ENCODE results near the gene EVC.

EVC gene

GRCh38 chr4:5789141-5789540, 78.1 kb downstream of the EVC start:
- Histone ChIP-seq H3K9me3 (ENCODE audit: control insufficient read depth in 5 of 5, low read length in 5 of 5) (no peaks in the 10 kb centered on the region), H3K4me1 (ENCODE audit: control insufficient read depth in 5 of 5, insufficient read depth in 5 of 5, low read length in 5 of 5) (peaks cover 0 to 14% (median 11%) of the 10 kb centered on the region in 5 donors), H3K27me3 (ENCODE audit: control insufficient read depth in 5 of 5, insufficient read depth in 4 of 5, low read length in 5 of 5) (no peaks in the 10 kb centered on the region), H3K4me3 (ENCODE audit: low read depth in 1 of 5, low read length in 5 of 5) (no peak overlapping the region), H3K27ac (ENCODE audit: low read depth, low read length) (no peak overlapping the region), H3K9ac (ENCODE audit: low read length in 5 of 5) (no peak overlapping the region), H3K36me3 (ENCODE audit: control insufficient read depth in 5 of 5, insufficient read depth in 5 of 5, low read length in 5 of 5) (peaks cover 8 to 26% (median 16%) of the 10 kb centered on the region in 5 donors)

GRCh38 chr4:5790546-5790857, 79.5 kb downstream of the EVC start:
- Histone ChIP-seq H3K4me3 (ENCODE audit: low read depth in 1 of 5, low read length in 5 of 5) (no peak overlapping the region), H3K36me3 (ENCODE audit: control insufficient read depth in 5 of 5, insufficient read depth in 5 of 5, low read length in 5 of 5) (peaks cover 7 to 24% (median 18%) of the 10 kb centered on the region in 5 donors), H3K27ac (ENCODE audit: low read depth, low read length) (no peak overlapping the region), H3K9ac (ENCODE audit: low read length in 5 of 5) (no peak overlapping the region), H3K9me3 (ENCODE audit: control insufficient read depth in 5 of 5, low read length in 5 of 5) (no peaks in the 10 kb centered on the region), H3K27me3 (ENCODE audit: control insufficient read depth in 5 of 5, insufficient read depth in 4 of 5, low read length in 5 of 5) (no peaks in the 10 kb centered on the region), H3K4me1 (ENCODE audit: control insufficient read depth in 5 of 5, insufficient read depth in 5 of 5, low read length in 5 of 5) (peaks cover 0 to 9% (median 6%) of the 10 kb centered on the region in 5 donors)

DNA sequence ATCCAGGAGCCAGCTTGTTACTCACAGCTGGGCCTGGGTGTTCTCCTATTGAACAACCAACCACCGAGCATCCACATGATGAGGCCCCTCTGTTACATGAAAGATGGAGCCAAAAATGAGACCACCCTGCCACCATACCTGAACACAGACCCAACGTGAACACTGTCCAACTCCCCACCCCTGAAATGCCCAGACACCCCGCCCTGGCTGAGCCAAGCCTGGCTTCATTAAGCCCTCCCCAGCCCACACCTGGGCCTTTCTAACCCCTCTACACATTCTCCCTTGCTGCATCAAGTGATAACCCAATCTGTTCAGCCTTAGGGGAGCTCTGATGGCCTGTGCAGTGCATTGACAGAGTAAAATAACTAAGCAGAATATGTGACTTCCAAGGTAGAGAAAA, 80.7 kb downstream of the EVC start:
- peaks cover 9 to 25% (median 21%) of the 10 kb centered on the region in 5 donors for H3K36me3 ChIP-seq (ENCODE audit: control insufficient read depth in 5 of 5, insufficient read depth in 5 of 5, low read length in 5 of 5)
- H3K27ac ChIP-seq (ENCODE audit: low read depth, low read length): no peak overlapping the region
- H3K27me3 ChIP-seq (ENCODE audit: control insufficient read depth in 5 of 5, insufficient read depth in 4 of 5, low read length in 5 of 5): no peaks in the 10 kb centered on the region
- no peaks in the 10 kb centered on the region for H3K4me1 ChIP-seq (ENCODE audit: control insufficient read depth in 5 of 5, insufficient read depth in 5 of 5, low read length in 5 of 5)
- no peak overlapping the region for H3K9ac ChIP-seq (ENCODE audit: low read length in 5 of 5)
- no peaks in the 10 kb centered on the region for H3K9me3 ChIP-seq (ENCODE audit: control insufficient read depth in 5 of 5, low read length in 5 of 5)
- no peak overlapping the region for H3K4me3 ChIP-seq (ENCODE audit: low read depth in 1 of 5, low read length in 5 of 5)

- Histone ChIP-seq H3K9me3 (ENCODE audit: control insufficient read depth in 5 of 5, low read length in 5 of 5) (no peaks in the 10 kb centered on the region), H3K4me3 (ENCODE audit: low read depth in 1 of 5, low read length in 5 of 5) (no peak overlapping the region), H3K36me3 (ENCODE audit: control insufficient read depth in 5 of 5, insufficient read depth in 5 of 5, low read length in 5 of 5) (peaks cover 7 to 23% (median 17%) of the 10 kb centered on the region in 5 donors), H3K27ac (ENCODE audit: low read depth, low read length) (no peak overlapping the region), H3K9ac (ENCODE audit: low read length in 5 of 5) (no peak overlapping the region), H3K27me3 (ENCODE audit: control insufficient read depth in 5 of 5, insufficient read depth in 4 of 5, low read length in 5 of 5) (no peaks in the 10 kb centered on the region), H3K4me1 (ENCODE audit: control insufficient read depth in 5 of 5, insufficient read depth in 5 of 5, low read length in 5 of 5) (peaks cover 0 to 1% (median 0%) of the 10 kb centered on the region in 5 donors)
Observed at GRCh38 chr4:5793514-5793913, 82.5 kb downstream of the EVC start.

DNA sequence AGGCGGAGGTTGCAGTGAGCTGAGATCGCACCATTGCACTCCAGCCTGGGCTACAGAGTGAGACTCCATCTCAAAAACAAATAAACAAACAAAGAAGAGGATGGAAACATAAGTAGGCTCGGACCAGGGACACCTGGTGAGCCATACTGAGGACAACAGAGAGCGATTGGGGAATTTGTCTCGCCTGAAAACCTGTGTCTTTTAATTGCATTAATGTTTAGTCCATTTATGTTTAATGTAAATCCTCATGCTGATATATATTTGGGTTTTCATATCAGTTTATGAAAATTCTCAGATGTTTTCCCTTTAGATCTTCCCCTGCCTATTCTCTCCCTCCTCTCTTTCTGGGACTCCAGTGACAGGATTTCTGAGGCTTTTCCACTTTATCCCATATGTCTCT, 84.6 kb downstream of the EVC start:
- H3K36me3 ChIP-seq (ENCODE audit: control insufficient read depth in 5 of 5, insufficient read depth in 5 of 5, low read length in 5 of 5): peaks cover 7 to 21% (median 13%) of the 10 kb centered on the region in 5 donors
- H3K27me3 ChIP-seq (ENCODE audit: control insufficient read depth in 5 of 5, insufficient read depth in 4 of 5, low read length in 5 of 5): no peaks in the 10 kb centered on the region
- no peak overlapping the region for H3K9ac ChIP-seq (ENCODE audit: low read length in 5 of 5)
- H3K9me3 ChIP-seq (ENCODE audit: control insufficient read depth in 5 of 5, low read length in 5 of 5): no peaks in the 10 kb centered on the region
- H3K4me3 ChIP-seq (ENCODE audit: low read depth in 1 of 5, low read length in 5 of 5): no peak overlapping the region
- no peak overlapping the region for H3K27ac ChIP-seq (ENCODE audit: low read depth, low read length)
- H3K4me1 ChIP-seq (ENCODE audit: control insufficient read depth in 5 of 5, insufficient read depth in 5 of 5, low read length in 5 of 5): peaks cover 0 to 3% (median 0%) of the 10 kb centered on the region in 5 donors

DNA sequence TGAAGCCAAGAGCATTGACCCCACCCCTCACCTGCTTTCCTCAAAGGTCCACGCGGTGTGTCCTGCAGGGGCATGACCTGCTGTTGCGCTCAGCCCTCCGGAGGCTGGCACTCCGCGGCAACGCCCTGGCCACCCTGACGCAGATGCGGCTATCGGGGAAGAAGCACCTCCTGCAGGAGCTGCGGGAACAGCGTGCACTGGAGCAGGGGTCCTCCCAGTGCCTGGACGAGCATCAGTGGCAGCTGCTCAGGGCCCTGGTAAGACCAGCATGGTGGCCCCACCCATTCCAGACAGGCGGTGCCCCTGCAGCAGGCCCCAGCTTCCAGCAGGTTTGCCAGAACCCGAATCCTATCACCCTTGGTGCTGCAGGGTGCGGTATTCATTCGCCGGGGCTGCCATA, 86.0 kb downstream of the EVC start:
- no peak overlapping the region for H3K27ac ChIP-seq (ENCODE audit: low read depth, low read length)
- H3K36me3 ChIP-seq (ENCODE audit: control insufficient read depth in 5 of 5, insufficient read depth in 5 of 5, low read length in 5 of 5): peaks cover 7 to 27% (median 18%) of the 10 kb centered on the region in 5 donors
- peaks cover 0 to 3% (median 0%) of the 10 kb centered on the region in 5 donors for H3K4me1 ChIP-seq (ENCODE audit: control insufficient read depth in 5 of 5, insufficient read depth in 5 of 5, low read length in 5 of 5)
- H3K27me3 ChIP-seq (ENCODE audit: control insufficient read depth in 5 of 5, insufficient read depth in 4 of 5, low read length in 5 of 5): no peaks in the 10 kb centered on the region
- H3K9ac ChIP-seq (ENCODE audit: low read length in 5 of 5): no peak overlapping the region
- no peak overlapping the region for H3K4me3 ChIP-seq (ENCODE audit: low read depth in 1 of 5, low read length in 5 of 5)
- no peaks in the 10 kb centered on the region for H3K9me3 ChIP-seq (ENCODE audit: control insufficient read depth in 5 of 5, low read length in 5 of 5)

- Histone ChIP-seq H3K9ac (ENCODE audit: low read length in 5 of 5) (no peak overlapping the region), H3K27ac (ENCODE audit: low read depth, low read length) (no peak overlapping the region), H3K4me3 (ENCODE audit: low read depth in 1 of 5, low read length in 5 of 5) (no peak overlapping the region), H3K9me3 (ENCODE audit: control insufficient read depth in 5 of 5, low read length in 5 of 5) (no peaks in the 10 kb centered on the region), H3K4me1 (ENCODE audit: control insufficient read depth in 5 of 5, insufficient read depth in 5 of 5, low read length in 5 of 5) (peaks cover 0 to 3% (median 0%) of the 10 kb centered on the region in 5 donors), H3K27me3 (ENCODE audit: control insufficient read depth in 5 of 5, insufficient read depth in 4 of 5, low read length in 5 of 5) (no peaks in the 10 kb centered on the region), H3K36me3 (ENCODE audit: control insufficient read depth in 5 of 5, insufficient read depth in 5 of 5, low read length in 5 of 5) (peaks cover 3 to 32% (median 24%) of the 10 kb centered on the region in 5 donors)
Observed at GRCh38 chr4:5797866-5798265, 86.9 kb downstream of the EVC start.

- Histone ChIP-seq H3K4me3 (ENCODE audit: low read depth in 1 of 5, low read length in 5 of 5) (no peak overlapping the region), H3K36me3 (ENCODE audit: control insufficient read depth in 5 of 5, insufficient read depth in 5 of 5, low read length in 5 of 5) (peaks cover 2 to 36% (median 27%) of the 10 kb centered on the region in 5 donors), H3K27me3 (ENCODE audit: control insufficient read depth in 5 of 5, insufficient read depth in 4 of 5, low read length in 5 of 5) (no peaks in the 10 kb centered on the region), H3K27ac (ENCODE audit: low read depth, low read length) (no peak overlapping the region), H3K9ac (ENCODE audit: low read length in 5 of 5) (no peak overlapping the region), H3K4me1 (ENCODE audit: control insufficient read depth in 5 of 5, insufficient read depth in 5 of 5, low read length in 5 of 5) (peaks cover 0 to 3% (median 0%) of the 10 kb centered on the region in 5 donors), H3K9me3 (ENCODE audit: control insufficient read depth in 5 of 5, low read length in 5 of 5) (no peaks in the 10 kb centered on the region)
Observed at GRCh38 chr4:5798462-5798861, 87.5 kb downstream of the EVC start.

GRCh38 chr4:5798946-5799345, 87.9 kb downstream of the EVC start:
- H3K9ac ChIP-seq (ENCODE audit: low read length in 5 of 5): no peak overlapping the region
- H3K9me3 ChIP-seq (ENCODE audit: control insufficient read depth in 5 of 5, low read length in 5 of 5): no peaks in the 10 kb centered on the region
- H3K4me1 ChIP-seq (ENCODE audit: control insufficient read depth in 5 of 5, insufficient read depth in 5 of 5, low read length in 5 of 5): peaks cover 0 to 3% (median 0%) of the 10 kb centered on the region in 5 donors
- peaks cover 2 to 40% (median 27%) of the 10 kb centered on the region in 5 donors for H3K36me3 ChIP-seq (ENCODE audit: control insufficient read depth in 5 of 5, insufficient read depth in 5 of 5, low read length in 5 of 5)
- H3K4me3 ChIP-seq (ENCODE audit: low read depth in 1 of 5, low read length in 5 of 5): no peak overlapping the region
- H3K27ac ChIP-seq (ENCODE audit: low read depth, low read length): no peak overlapping the region
- H3K27me3 ChIP-seq (ENCODE audit: control insufficient read depth in 5 of 5, insufficient read depth in 4 of 5, low read length in 5 of 5): no peaks in the 10 kb centered on the region

DNA sequence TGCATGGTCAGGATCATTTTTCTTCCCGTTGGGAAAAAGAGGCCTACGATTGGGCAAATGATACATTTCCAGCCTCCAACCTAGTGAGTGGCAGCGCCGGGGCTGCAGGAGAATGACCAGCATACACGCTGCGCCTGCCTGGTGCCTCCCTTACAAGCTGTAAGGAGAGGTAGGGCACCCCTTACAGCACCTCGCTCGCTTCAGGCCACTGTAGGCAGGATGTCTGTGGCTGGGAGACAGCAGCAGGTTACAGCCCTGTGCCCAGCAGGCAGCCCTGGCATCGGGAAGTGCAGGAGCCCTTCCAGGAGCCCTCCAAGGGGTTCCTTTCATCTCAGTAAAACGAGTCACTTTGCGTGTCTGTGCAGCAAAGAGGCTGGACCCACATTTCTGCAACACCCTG, 88.4 kb downstream of the EVC start:
- Histone ChIP-seq H3K36me3 (ENCODE audit: control insufficient read depth in 5 of 5, insufficient read depth in 5 of 5, low read length in 5 of 5) (peaks cover 2 to 42% (median 31%) of the 10 kb centered on the region in 5 donors), H3K4me1 (ENCODE audit: control insufficient read depth in 5 of 5, insufficient read depth in 5 of 5, low read length in 5 of 5) (peaks cover 0 to 3% (median 0%) of the 10 kb centered on the region in 5 donors), H3K4me3 (ENCODE audit: low read depth in 1 of 5, low read length in 5 of 5) (no peak overlapping the region), H3K27me3 (ENCODE audit: control insufficient read depth in 5 of 5, insufficient read depth in 4 of 5, low read length in 5 of 5) (no peaks in the 10 kb centered on the region), H3K9ac (ENCODE audit: low read length in 5 of 5) (no peak overlapping the region), H3K9me3 (ENCODE audit: control insufficient read depth in 5 of 5, low read length in 5 of 5) (no peaks in the 10 kb centered on the region), H3K27ac (ENCODE audit: low read depth, low read length) (no peak overlapping the region)

GRCh38 chr4:5800496-5800895, 89.5 kb downstream of the EVC start:
- peaks cover 2 to 48% (median 40%) of the 10 kb centered on the region in 5 donors for H3K36me3 ChIP-seq (ENCODE audit: control insufficient read depth in 5 of 5, insufficient read depth in 5 of 5, low read length in 5 of 5)
- H3K4me1 ChIP-seq (ENCODE audit: control insufficient read depth in 5 of 5, insufficient read depth in 5 of 5, low read length in 5 of 5): peaks cover 0 to 3% (median 0%) of the 10 kb centered on the region in 5 donors
- H3K27me3 ChIP-seq (ENCODE audit: control insufficient read depth in 5 of 5, insufficient read depth in 4 of 5, low read length in 5 of 5): no peaks in the 10 kb centered on the region
- H3K4me3 ChIP-seq (ENCODE audit: low read depth in 1 of 5, low read length in 5 of 5): no peak overlapping the region
- no peak overlapping the region for H3K9ac ChIP-seq (ENCODE audit: low read length in 5 of 5)
- H3K9me3 ChIP-seq (ENCODE audit: control insufficient read depth in 5 of 5, low read length in 5 of 5): no peaks in the 10 kb centered on the region
- no peak overlapping the region for H3K27ac ChIP-seq (ENCODE audit: low read depth, low read length)

All from subcutaneous abdominal adipose tissue (tissue), 5 donors.